NT2/D1 (cell line): Measurements from ENCODE around the gene ADGRA3.

ENCODE experiments used
- SUZ12 ChIP-seq: IDR thresholded peaks from 2 replicates; pipeline ENCODE4 v1.6.1; 2011; ENCODE audit not compliant: insufficient read length, insufficient read depth; ENCODE audit errors: extremely low read depth
- YY1 ChIP-seq: IDR thresholded peaks from 2 replicates; pipeline ENCODE4 v1.6.1; 2011; ENCODE audit not compliant: insufficient read length, insufficient read depth
- ZNF274 ChIP-seq: IDR thresholded peaks from 2 replicates; pipeline ENCODE4 v1.6.1; 2011; ENCODE audit warnings: mild to moderate bottlenecking, low read depth, low read length

DNA sequence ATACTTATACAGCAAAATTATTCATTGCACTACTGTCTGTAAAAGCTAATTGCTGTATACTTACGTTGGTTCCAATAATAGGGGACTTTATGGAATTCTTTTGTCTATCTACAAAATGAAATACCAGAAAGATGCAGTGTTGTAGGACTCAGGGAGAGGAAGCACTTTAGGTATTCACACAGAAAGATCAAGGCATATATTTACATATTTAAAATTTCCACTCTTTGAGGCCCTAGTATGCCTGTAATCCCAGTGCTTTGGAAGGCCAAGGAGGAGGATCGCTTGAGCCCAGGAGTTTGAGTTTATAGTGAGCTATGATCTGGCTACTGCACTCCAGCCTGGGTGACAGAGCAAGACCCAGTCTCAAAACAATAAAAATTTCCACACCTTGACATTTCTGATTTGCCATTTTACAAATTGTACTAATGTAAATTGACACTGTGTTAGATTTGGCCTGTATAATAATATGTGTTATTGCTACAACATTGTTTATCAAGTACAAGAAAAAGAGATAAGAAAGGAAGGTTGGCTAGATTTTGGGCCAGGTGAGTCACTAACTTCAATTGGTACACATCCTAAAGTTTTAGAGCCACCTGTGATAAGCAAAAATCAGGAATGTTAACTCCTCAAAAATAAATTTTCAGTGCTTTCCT is 35.1 kb downstream of the ADGRA3 start:
- no peak for TF ChIP-seq YY1
- no peak for TF ChIP-seq ZNF274
- no peak for TF ChIP-seq SUZ12
